GM21619 (cell line): Measurements from ENCODE around the gene BMAL1.
A peak's percentile ranks its signal among the peaks of the same experiment; 100 is the strongest.

Experiments
- ATAC-seq: cut with Tn5 transposase; IDR thresholded peaks from one replicate; pipeline ENCODE4 v1.9.1; 2021; ENCODE audit not compliant: unreplicated experiment

The BMAL1 gene

GRCh38 chr11:13338427-13339069 is 61.0 kb downstream of the BMAL1 start:
- ATAC-seq = no peak

GRCh38 chr11:13339195-13340153 is 61.9 kb downstream of the BMAL1 start:
- ATAC-seq = peak; percentile 29

GRCh38 chr11:13341026-13341425 is 63.4 kb downstream of the BMAL1 start:
- no peak for ATAC-seq

GRCh38 chr11:13343067-13343466 is 65.5 kb downstream of the BMAL1 start:
- ATAC-seq = no peak

- peak; percentile 49 for ATAC-seq
Measured at GRCh38 chr11:13343931-13344717, 66.5 kb downstream of the BMAL1 start.

GRCh38 chr11:13344818-13345217 is 67.2 kb downstream of the BMAL1 start:
- no peak for ATAC-seq

- ATAC-seq = no peak
Measured at GRCh38 chr11:13346470-13346869, 68.9 kb downstream of the BMAL1 start.

GRCh38 chr11:13347901-13348300 is 70.3 kb downstream of the BMAL1 start:
- no peak for ATAC-seq

GRCh38 chr11:13348305-13348704 is 70.7 kb downstream of the BMAL1 start:
- no peak for ATAC-seq

- ATAC-seq = no peak
Measured at GRCh38 chr11:13349046-13349445, 71.5 kb downstream of the BMAL1 start.

GRCh38 chr11:13349581-13349980 is 72.0 kb downstream of the BMAL1 start:
- no peak for ATAC-seq

GRCh38 chr11:13352711-13353110 is 75.1 kb downstream of the BMAL1 start:
- no peak for ATAC-seq

GRCh38 chr11:13354335-13354734 is 76.7 kb downstream of the BMAL1 start:
- ATAC-seq = no peak

GRCh38 chr11:13355191-13355590 is 77.6 kb downstream of the BMAL1 start:
- no peak for ATAC-seq

GRCh38 chr11:13357232-13357631 is 79.6 kb downstream of the BMAL1 start:
- no peak for ATAC-seq

- no peak for ATAC-seq
Measured at GRCh38 chr11:13358596-13359270, 81.1 kb downstream of the BMAL1 start.

- no peak for ATAC-seq
Measured at GRCh38 chr11:13362596-13363109, 85.1 kb downstream of the BMAL1 start.

GRCh38 chr11:13364388-13364787 is 86.8 kb downstream of the BMAL1 start:
- no peak for ATAC-seq

GRCh38 chr11:13366266-13367026 is 88.9 kb downstream of the BMAL1 start:
- no peak for ATAC-seq

- ATAC-seq = no peak
Measured at GRCh38 chr11:13367115-13367514, 89.5 kb downstream of the BMAL1 start.
